CD8-positive, alpha-beta memory T cell (primary cell): Measurements from ENCODE around the gene RYR2. TPM values are rescaled to one million over a fixed set of nuclear protein-coding genes. Genes with fewer than 3 reads are reported as not detected.

Experiments used
- CTCF ChIA-PET: fragments of 350-600 bp; sonication (Branson Sonifier 250); formaldehyde crosslinking; loops from one replicate; lab custom pipeline; 2021; ENCODE audit warnings: antibody characterized with exemption; lab: Charles Lee
- POLR2A ChIA-PET: fragments of 350-600 bp; sonication (Branson Sonifier 250); formaldehyde crosslinking; loops from one replicate; lab custom pipeline; 2021; ENCODE audit warnings: antibody characterized with exemption; lab: Charles Lee
- DNase-seq, 5 donors: peaks; one replicate each; pipeline versions ENCODE4 v3.0.0 to v3.0.0-alpha.2; 2020 to 2022; ENCODE audit warnings: mixed read lengths in 1 of 5
- H3K27ac ChIP-seq: one replicate; pipeline ENCODE4 v1.7.0; 2013; ENCODE audit warnings: low read depth, mild to moderate bottlenecking, low read length, moderate library complexity
- H3K27me3 ChIP-seq: 2 replicates; pipeline ENCODE4 v1.7.0; 2013; ENCODE audit warnings: low read length, mild to moderate bottlenecking; ENCODE audit not compliant: insufficient read depth, poor library complexity, severe bottlenecking
- H3K36me3 ChIP-seq: 2 replicates; pipeline ENCODE4 v1.7.0; 2013; ENCODE audit warnings: mild to moderate bottlenecking, low read length, moderate library complexity; ENCODE audit not compliant: insufficient read depth
- H3K4me1 ChIP-seq: 2 replicates; pipeline ENCODE4 v1.7.0; 2013; ENCODE audit warnings: mild to moderate bottlenecking, low read length, moderate library complexity; ENCODE audit not compliant: insufficient read depth
- H3K4me3 ChIP-seq: 2 replicates; pipeline ENCODE4 v1.7.0; 2013; ENCODE audit warnings: mild to moderate bottlenecking, low read length
- H3K9me3 ChIP-seq: 2 replicates; pipeline ENCODE4 v1.7.0; 2013; ENCODE audit warnings: mild to moderate bottlenecking, low read length
- H3K27ac Mint-ChIP-seq, 8 donors: one replicate each; pipeline ENCODE4 v1.8.0; 2020 to 2021; ENCODE audit warnings: mixed read lengths in 8 of 8, mild to moderate bottlenecking in 6 of 8, inconsistent platforms in 3 of 8, moderate library complexity in 3 of 8
- H3K27me3 Mint-ChIP-seq, 2 donors: one replicate each; pipeline ENCODE4 v1.8.0; 2020 to 2021; ENCODE audit warnings: mixed read lengths in 2 of 2, mild to moderate bottlenecking in 1 of 2, moderate library complexity in 1 of 2
- H3K36me3 Mint-ChIP-seq, 3 donors: one replicate each; pipeline ENCODE4 v1.8.0; 2020 to 2021; ENCODE audit warnings: mixed read lengths in 3 of 3, inconsistent platforms in 1 of 3, mild to moderate bottlenecking in 1 of 3
- H3K4me1 Mint-ChIP-seq, 3 donors: one replicate each; pipeline ENCODE4 v1.8.0; 2020 to 2021; ENCODE audit warnings: mixed read lengths in 3 of 3, inconsistent platforms in 1 of 3, mild to moderate bottlenecking in 1 of 3
- H3K4me3 Mint-ChIP-seq, 7 donors: one replicate each; pipeline ENCODE4 v1.8.0; 2020 to 2021; ENCODE audit warnings: mixed read lengths in 7 of 7, mild to moderate bottlenecking in 6 of 7, moderate library complexity in 4 of 7, inconsistent platforms in 2 of 7
- H3K9me3 Mint-ChIP-seq, 5 donors: one replicate each; pipeline ENCODE4 v1.8.0; 2020 to 2022; ENCODE audit warnings: mixed read lengths in 5 of 5, mild to moderate bottlenecking in 3 of 5, moderate library complexity in 2 of 5, inconsistent platforms in 1 of 5
- polyA plus RNA-seq: library from polyadenylated mRNA; unstranded; fragments of 300-500 nt; fragmentation: Illumina TruSeq; gene quantifications from one replicate; pipeline ENCODE4 v1.2.3, GENCODE V29; 2021
- total RNA-seq, 2 experiments: library from RNA; stranded (reverse); gene quantifications; one replicate each; pipeline ENCODE4 v1.2.3, GENCODE V29; 2021

RYR2 gene
- total and polyA plus RNA-seq, 3 experiments from 2014 or later = 0.06 to 0.13 (median 0.11) TPM

DNA sequence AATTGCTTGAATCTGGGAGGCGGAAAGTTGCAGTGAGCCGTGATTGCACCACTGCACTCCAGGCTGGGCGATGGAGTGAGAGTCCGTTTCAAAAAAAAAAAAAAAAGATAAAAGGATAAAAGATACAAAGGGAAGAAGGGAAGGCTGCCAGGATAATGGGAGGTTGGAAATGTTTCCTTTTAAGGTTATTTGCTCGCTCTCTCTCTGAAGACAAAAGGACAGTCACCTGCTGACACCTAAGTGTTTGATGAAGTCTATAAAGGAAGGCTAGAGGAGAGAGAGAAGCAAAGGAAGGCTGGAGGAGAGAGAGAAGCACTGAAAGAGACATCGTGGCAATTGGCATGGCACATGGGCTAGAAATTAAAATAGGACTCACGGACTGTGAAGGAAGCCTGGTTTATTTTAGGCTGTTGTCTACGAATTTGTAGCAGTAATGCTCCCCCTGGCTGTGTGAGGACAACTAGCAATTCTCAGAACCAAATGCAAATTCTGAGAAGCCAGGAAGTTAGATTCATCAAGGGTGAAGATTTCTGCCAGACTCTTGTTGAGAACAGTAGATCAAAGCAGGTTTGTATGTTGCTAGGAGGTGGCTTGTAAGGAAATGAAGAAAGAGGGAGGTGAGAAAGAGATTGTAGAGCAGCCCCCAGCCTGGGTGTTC lies 694.5 kb downstream of the RYR2 start:
- Histone ChIP-seq H3K9me3 (no peaks in the 10 kb centered on the region), H3K27ac (no peak overlapping the region), H3K4me1 (no peaks in the 10 kb centered on the region), H3K4me3 (no peak overlapping the region), H3K36me3 (no peaks in the 10 kb centered on the region), H3K27me3 (no peaks in the 10 kb centered on the region)
- Mint-ChIP-seq H3K9me3 (peaks cover 0 to 12% (median under 1%) of the 10 kb centered on the region in 5 donors), H3K36me3 (peaks cover 0 to 1% (median 0%) of the 10 kb centered on the region in 3 donors), H3K27me3 (no peaks in the 10 kb centered on the region), H3K4me1 (peaks cover 5 to 17% (median 7%) of the 10 kb centered on the region in 3 donors), H3K4me3 (peak overlapping the region in 4 of 7 donors; percentile 15 to 31 (median 18)), H3K27ac (peak overlapping the region in 4 of 8 donors; percentile 3 to 83 (median 60))
- POLR2A ChIA-PET = no interaction called here
- DNase-seq = peak in 2 of 5 donors; percentile 6 to 22
- CTCF ChIA-PET = no interaction called here

DNA sequence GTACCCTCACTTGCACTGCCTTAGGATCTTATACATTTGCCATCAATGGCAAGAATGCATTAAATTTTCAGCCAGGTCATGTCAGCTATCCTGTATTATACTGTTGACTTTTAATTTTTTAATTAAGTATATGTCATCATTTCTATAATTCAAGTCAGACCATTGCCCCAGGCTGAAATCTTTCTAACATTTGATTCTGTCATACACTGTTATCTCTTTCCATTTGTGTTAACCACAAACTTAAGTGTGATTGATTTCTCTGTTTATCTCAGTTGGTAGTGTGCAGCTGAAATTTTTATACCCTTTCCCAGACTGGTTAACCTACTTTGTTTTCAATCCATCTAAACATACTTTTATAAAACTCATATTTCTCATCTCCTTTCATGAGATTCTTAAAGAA lies 695.5 kb downstream of the RYR2 start:
- H3K36me3 ChIP-seq = no peaks in the 10 kb centered on the region
- H3K27me3 ChIP-seq = no peaks in the 10 kb centered on the region
- H3K9me3 ChIP-seq = no peaks in the 10 kb centered on the region
- POLR2A ChIA-PET = no interaction called here
- Mint-ChIP-seq H3K36me3 (peaks cover 0 to 1% (median 0%) of the 10 kb centered on the region in 3 donors), H3K27me3 (no peaks in the 10 kb centered on the region), H3K4me3 (no peak overlapping the region), H3K27ac (peak overlapping the region in 2 of 8 donors; percentile 3 to 73), H3K4me1 (peaks cover 5 to 17% (median 7%) of the 10 kb centered on the region in 3 donors), H3K9me3 (peaks cover 0 to 12% (median 3%) of the 10 kb centered on the region in 5 donors)
- CTCF ChIA-PET = no interaction called here
- no peaks in the 10 kb centered on the region for H3K4me1 ChIP-seq
- H3K4me3 ChIP-seq = no peak overlapping the region
- no peak for DNase-seq
- no peak overlapping the region for H3K27ac ChIP-seq

GRCh38 chr1:237737938-237738610 lies 696.1 kb downstream of the RYR2 start:
- Mint-ChIP-seq H3K4me3 (no peak overlapping the region), H3K27ac (peak overlapping the region in 3 of 8 donors; percentile 2 to 73 (median 3)), H3K27me3 (no peaks in the 10 kb centered on the region), H3K36me3 (peaks cover 0 to 1% (median 0%) of the 10 kb centered on the region in 3 donors), H3K4me1 (peaks cover 5 to 17% (median 7%) of the 10 kb centered on the region in 3 donors), H3K9me3 (peaks cover 0 to 12% (median 3%) of the 10 kb centered on the region in 5 donors)
- Histone ChIP-seq H3K4me1 (no peaks in the 10 kb centered on the region), H3K27ac (no peak overlapping the region), H3K4me3 (no peak overlapping the region), H3K27me3 (no peaks in the 10 kb centered on the region), H3K9me3 (no peaks in the 10 kb centered on the region), H3K36me3 (no peaks in the 10 kb centered on the region)
- no peak for DNase-seq
- ChIA-PET POLR2A (no interaction called here), CTCF (no interaction called here)

GRCh38 chr1:237740846-237741245 lies 698.9 kb downstream of the RYR2 start:
- peaks cover 0 to 1% (median 0%) of the 10 kb centered on the region in 3 donors for H3K36me3 Mint-ChIP-seq
- no peaks in the 10 kb centered on the region for H3K9me3 ChIP-seq
- CTCF ChIA-PET = no interaction called here

GRCh38 chr1:237745545-237745944 lies 703.6 kb downstream of the RYR2 start:
- CTCF ChIA-PET = no interaction called here
- no peaks in the 10 kb centered on the region for H3K4me1 Mint-ChIP-seq
- Histone ChIP-seq H3K4me3 (no peak overlapping the region), H3K36me3 (no peaks in the 10 kb centered on the region), H3K27ac (no peak overlapping the region), H3K4me1 (no peaks in the 10 kb centered on the region), H3K9me3 (no peaks in the 10 kb centered on the region), H3K27me3 (no peaks in the 10 kb centered on the region)
- no peaks in the 10 kb centered on the region for H3K27me3 Mint-ChIP-seq
- no peak overlapping the region for H3K4me3 Mint-ChIP-seq
- DNase-seq = no peak
- H3K9me3 Mint-ChIP-seq = peaks cover 0 to 5% (median 0%) of the 10 kb centered on the region in 5 donors
- POLR2A ChIA-PET = no interaction called here
- no peaks in the 10 kb centered on the region for H3K36me3 Mint-ChIP-seq
- H3K27ac Mint-ChIP-seq = no peak overlapping the region

More at GRCh38 chr1:237740846-237741245, 698.9 kb downstream of the RYR2 start:
- Mint-ChIP-seq H3K4me3 (no peak overlapping the region), H3K27ac (no peak overlapping the region), H3K4me1 (peaks cover 5 to 17% (median 7%) of the 10 kb centered on the region in 3 donors), H3K9me3 (peaks cover 0 to 7% (median 3%) of the 10 kb centered on the region in 5 donors), H3K27me3 (no peaks in the 10 kb centered on the region)
- H3K27ac ChIP-seq = no peak overlapping the region
- H3K36me3 ChIP-seq = no peaks in the 10 kb centered on the region
- no peaks in the 10 kb centered on the region for H3K4me1 ChIP-seq
- POLR2A ChIA-PET = no interaction called here
- H3K4me3 ChIP-seq = no peak overlapping the region
- H3K27me3 ChIP-seq = no peaks in the 10 kb centered on the region
- DNase-seq = no peak

DNA sequence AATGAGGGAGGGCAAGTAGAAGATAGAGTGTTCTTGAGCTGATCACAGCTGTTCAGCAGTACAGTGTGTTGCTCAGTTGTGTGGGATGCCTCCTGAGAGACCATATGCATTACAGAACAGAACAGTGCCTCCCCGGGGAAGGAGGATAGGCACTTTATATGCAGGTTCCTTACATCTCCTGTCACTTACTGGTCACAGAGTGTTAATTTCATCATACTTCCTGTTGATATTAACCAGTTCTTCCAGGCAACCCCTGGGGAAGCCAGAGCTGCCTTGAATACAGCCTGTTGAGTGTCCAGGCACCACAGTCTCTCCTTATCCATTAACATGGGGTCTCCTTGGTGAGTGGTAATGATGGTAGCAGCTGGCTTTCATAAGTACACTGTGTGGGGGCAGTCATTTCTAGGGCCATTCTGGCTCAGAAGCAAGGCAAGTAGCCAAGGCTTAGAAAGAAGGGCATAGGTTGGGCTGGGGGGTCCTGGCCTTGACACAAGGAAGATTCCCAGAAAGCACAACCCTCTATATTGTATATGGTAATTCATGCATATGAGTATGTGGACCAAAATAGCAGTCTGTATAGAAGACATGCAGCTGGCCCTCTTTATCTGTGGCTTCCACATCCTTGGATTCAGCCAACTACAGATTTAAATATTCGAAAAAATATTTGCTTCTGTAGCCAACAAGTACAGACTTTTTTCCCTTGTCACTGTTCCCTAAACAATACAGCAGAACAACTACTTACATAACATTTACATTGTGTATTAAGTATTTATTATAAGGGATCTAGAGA lies 706.4 kb downstream of the RYR2 start:
- Mint-ChIP-seq H3K4me1 (no peaks in the 10 kb centered on the region), H3K27ac (no peak overlapping the region), H3K9me3 (peaks cover 0 to 7% (median 0%) of the 10 kb centered on the region in 5 donors), H3K36me3 (no peaks in the 10 kb centered on the region), H3K4me3 (no peak overlapping the region), H3K27me3 (no peaks in the 10 kb centered on the region)
- POLR2A ChIA-PET = no interaction called here
- Histone ChIP-seq H3K4me1 (no peaks in the 10 kb centered on the region), H3K4me3 (no peak overlapping the region), H3K36me3 (no peaks in the 10 kb centered on the region), H3K9me3 (no peaks in the 10 kb centered on the region), H3K27me3 (no peaks in the 10 kb centered on the region), H3K27ac (no peak overlapping the region)
- no peak for DNase-seq
- CTCF ChIA-PET = no interaction called here

GRCh38 chr1:237749122-237749521 lies 707.1 kb downstream of the RYR2 start:
- Histone ChIP-seq H3K4me3 (no peak overlapping the region), H3K27ac (no peak overlapping the region), H3K27me3 (no peaks in the 10 kb centered on the region), H3K9me3 (no peaks in the 10 kb centered on the region), H3K36me3 (no peaks in the 10 kb centered on the region), H3K4me1 (no peaks in the 10 kb centered on the region)
- no peak overlapping the region for H3K27ac Mint-ChIP-seq
- no peaks in the 10 kb centered on the region for H3K27me3 Mint-ChIP-seq
- H3K4me1 Mint-ChIP-seq = no peaks in the 10 kb centered on the region
- CTCF ChIA-PET = no interaction called here
- no peak overlapping the region for H3K4me3 Mint-ChIP-seq
- POLR2A ChIA-PET = no interaction called here
- H3K36me3 Mint-ChIP-seq = no peaks in the 10 kb centered on the region
- peaks cover 0 to 7% (median 0%) of the 10 kb centered on the region in 5 donors for H3K9me3 Mint-ChIP-seq
- DNase-seq = no peak

GRCh38 chr1:237751090-237751489 lies 709.1 kb downstream of the RYR2 start:
- Histone ChIP-seq H3K9me3 (no peaks in the 10 kb centered on the region), H3K27me3 (no peaks in the 10 kb centered on the region), H3K36me3 (no peaks in the 10 kb centered on the region), H3K27ac (no peak overlapping the region), H3K4me3 (no peak overlapping the region), H3K4me1 (no peaks in the 10 kb centered on the region)
- H3K4me3 Mint-ChIP-seq = no peak overlapping the region
- H3K4me1 Mint-ChIP-seq = no peaks in the 10 kb centered on the region
- H3K9me3 Mint-ChIP-seq = peaks cover 0 to 7% (median 0%) of the 10 kb centered on the region in 5 donors
- ChIA-PET POLR2A (no interaction called here), CTCF (no interaction called here)
- no peak overlapping the region for H3K27ac Mint-ChIP-seq
- no peak for DNase-seq
- no peaks in the 10 kb centered on the region for H3K27me3 Mint-ChIP-seq
- H3K36me3 Mint-ChIP-seq = no peaks in the 10 kb centered on the region
